ENCODE data around the gene NYAP2. TPM values are rescaled to one million over a fixed set of nuclear protein-coding genes. Genes with fewer than 3 reads are reported as not detected.

The NYAP2 gene
- total RNA-seq, 2 donors from 2014 or later, result not detected

DNA sequence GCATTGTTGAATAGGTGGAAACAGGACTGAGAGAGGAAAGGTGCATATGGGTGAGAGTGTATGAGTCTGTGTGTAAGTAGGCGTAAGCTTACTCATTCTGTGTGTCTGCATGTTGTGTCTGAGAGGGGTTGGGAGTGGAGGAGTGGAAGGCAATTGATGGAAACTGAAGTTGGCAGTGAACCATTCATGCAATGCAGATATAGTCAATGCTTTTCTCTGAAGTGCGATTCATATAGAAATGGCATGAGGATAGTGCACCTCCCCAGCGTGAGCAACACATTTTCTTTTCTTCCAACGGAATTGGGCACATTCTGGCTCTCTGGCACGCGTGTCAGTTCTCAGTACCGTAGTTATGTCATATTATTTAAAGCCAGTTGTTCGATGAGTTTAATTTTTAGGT lies 250.5 kb downstream of the NYAP2 start:
- H3K4me3 Mint-ChIP-seq, result no peak overlapping the region
- H3K4me1 Mint-ChIP-seq (ENCODE audit: low read depth in 2 of 2), result no peaks in the 10 kb centered on the region
- no peak overlapping the region for H3K27ac Mint-ChIP-seq
- no peaks in the 10 kb centered on the region for H3K36me3 Mint-ChIP-seq
- peaks cover 5 to 9% of the 10 kb centered on the region in 2 donors for H3K27me3 Mint-ChIP-seq
- peaks cover 3% of the 10 kb centered on the region for H3K9me3 Mint-ChIP-seq
- no peak for ATAC-seq
- no peak for DNase-seq (ENCODE audit: low spot score)

DNA sequence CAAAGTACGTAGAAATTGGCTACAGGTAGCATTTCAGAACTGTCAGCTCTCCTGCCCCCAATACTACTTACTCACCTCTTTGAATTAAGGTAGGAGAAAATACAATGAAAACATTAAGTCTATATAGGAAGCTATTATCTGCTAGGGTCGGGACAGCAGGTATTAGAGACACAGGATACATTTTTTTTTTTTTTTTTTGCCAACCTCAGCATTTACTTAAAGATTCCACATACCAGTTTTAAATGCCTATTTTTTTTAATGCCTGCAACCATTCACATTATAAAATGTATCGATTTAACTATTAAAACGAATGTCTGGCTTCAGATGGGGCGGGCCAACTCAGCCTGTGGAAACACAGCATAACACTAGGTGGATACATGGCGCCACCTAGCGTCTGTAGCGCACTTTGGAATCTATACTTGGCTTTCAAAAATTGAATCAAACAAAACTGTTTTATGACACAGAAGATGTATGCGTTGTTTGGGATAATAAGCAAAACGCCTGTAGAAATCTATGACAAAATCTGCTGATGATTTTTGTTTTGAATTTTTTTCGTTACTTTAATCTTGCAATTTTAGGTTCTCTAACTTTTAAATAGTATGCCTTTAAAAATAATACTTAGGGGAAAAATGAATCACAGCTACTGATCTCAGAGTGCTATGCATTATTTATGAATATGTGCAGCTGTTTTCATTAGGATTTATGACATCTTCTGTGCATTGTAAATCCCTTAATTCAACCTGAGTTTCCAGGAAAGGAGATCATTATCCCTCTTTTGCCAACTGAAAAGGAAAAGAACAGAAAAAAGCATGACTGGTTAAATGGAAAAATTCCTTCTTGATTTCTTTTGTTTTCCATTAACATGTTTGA lies 261.0 kb downstream of the NYAP2 start:
- H3K27me3 Mint-ChIP-seq, result peaks cover 18 to 38% of the 10 kb centered on the region in 2 donors
- ATAC-seq, result peak; percentile 59 to 73
- H3K27ac Mint-ChIP-seq, result no peak overlapping the region

DNA sequence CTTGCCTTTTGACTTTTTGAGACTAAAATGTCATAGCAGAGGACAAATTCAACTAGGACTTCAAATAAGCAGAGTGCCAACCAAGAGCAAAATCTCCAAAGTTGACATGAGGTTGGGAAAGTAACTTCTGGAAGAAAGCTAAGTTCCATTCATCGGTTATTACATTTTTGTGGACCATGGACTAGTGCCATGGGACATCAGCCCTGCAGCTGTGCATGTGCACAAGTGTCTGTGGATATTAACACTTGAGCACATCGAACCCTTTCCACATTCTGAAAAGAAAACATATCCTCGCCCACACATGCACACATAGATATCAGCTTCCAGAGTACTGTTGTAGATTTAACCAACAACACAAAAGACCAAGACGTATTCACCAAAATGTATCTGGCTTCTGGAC lies 262.6 kb downstream of the NYAP2 start:
- ATAC-seq (no peak), DNase-seq (ENCODE audit: low spot score) (no peak)
- H3K9me3 Mint-ChIP-seq, result no peaks in the 10 kb centered on the region
- H3K4me1 Mint-ChIP-seq (ENCODE audit: low read depth in 2 of 2), result no peaks in the 10 kb centered on the region
- H3K27me3 Mint-ChIP-seq, result peaks cover 13 to 34% of the 10 kb centered on the region in 2 donors
- no peak overlapping the region for H3K4me3 Mint-ChIP-seq
- no peak overlapping the region for H3K27ac Mint-ChIP-seq
- no peaks in the 10 kb centered on the region for H3K36me3 Mint-ChIP-seq

More for the DNA sequence above, 261.0 kb downstream of the NYAP2 start:
- DNase-seq (ENCODE audit: low spot score), result peak; percentile 70
- Mint-ChIP-seq H3K36me3 (no peaks in the 10 kb centered on the region), H3K4me3 (no peak overlapping the region), H3K9me3 (no peaks in the 10 kb centered on the region), H3K4me1 (ENCODE audit: low read depth in 2 of 2) (no peaks in the 10 kb centered on the region)

DNA sequence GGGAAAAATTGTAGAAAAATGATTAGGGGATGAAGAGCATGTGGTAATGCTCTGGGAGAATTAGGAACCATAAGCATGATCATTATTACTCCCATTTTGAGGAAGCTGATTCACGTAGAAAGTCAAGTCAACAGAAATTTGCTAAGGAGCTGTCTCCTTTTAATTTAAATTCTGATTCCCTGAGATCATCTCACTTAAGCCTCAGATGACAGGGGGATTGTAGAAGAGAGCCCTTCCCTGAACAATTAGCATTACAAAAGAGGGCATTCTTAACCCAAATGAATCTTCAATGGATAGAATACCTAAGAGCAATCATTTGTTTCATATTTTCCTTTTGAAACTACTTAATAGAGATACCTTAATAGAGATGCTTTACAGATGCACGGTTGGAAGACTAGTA lies 267.9 kb downstream of the NYAP2 start:
- DNase-seq (ENCODE audit: low spot score), result no peak
- ATAC-seq, result no peak
- H3K9me3 Mint-ChIP-seq, result no peaks in the 10 kb centered on the region
- peaks cover 15 to 27% of the 10 kb centered on the region in 2 donors for H3K27me3 Mint-ChIP-seq
- H3K27ac Mint-ChIP-seq, result no peak overlapping the region
- H3K36me3 Mint-ChIP-seq, result no peaks in the 10 kb centered on the region
- H3K4me3 Mint-ChIP-seq, result no peak overlapping the region
- H3K4me1 Mint-ChIP-seq (ENCODE audit: low read depth in 2 of 2), result no peaks in the 10 kb centered on the region

DNA sequence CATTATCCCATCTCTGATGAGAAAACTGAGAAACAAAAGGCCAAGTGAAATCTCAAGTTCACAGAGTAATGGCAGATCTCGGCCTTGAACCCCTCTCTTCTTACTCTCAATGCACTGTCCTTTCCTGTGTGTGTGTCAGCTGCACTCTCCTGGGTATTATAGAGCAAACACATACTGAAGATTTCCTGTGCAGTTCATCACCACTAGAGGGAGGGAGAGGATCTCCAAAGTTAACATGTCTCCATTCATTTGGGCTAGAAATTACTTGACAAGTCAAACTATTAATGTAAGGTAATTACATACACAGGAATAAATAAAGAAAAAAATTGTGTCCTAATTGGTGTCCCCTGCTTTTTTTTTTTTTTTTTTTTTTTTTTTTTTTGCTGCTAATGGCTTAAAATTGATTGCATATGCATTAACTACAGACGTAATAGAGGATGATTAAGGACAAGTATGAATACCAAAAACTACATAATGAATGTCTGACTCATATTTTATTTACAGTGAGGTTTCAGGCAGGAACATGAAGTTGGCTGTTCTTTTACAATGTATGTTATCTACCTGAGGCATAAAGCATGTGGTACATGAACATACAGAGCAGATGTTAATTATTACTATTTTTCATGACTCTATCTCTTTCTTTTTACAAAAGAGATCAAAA lies 269.2 kb downstream of the NYAP2 start:
- no peaks in the 10 kb centered on the region for H3K9me3 Mint-ChIP-seq
- H3K4me3 Mint-ChIP-seq, result no peak overlapping the region
- H3K27ac Mint-ChIP-seq, result no peak overlapping the region
- ATAC-seq (peak in 1 of 2 donors; percentile 43), DNase-seq (ENCODE audit: low spot score) (no peak)
- peaks cover 12 to 23% of the 10 kb centered on the region in 2 donors for H3K27me3 Mint-ChIP-seq
- no peaks in the 10 kb centered on the region for H3K36me3 Mint-ChIP-seq
- H3K4me1 Mint-ChIP-seq (ENCODE audit: low read depth in 2 of 2), result no peaks in the 10 kb centered on the region

DNA sequence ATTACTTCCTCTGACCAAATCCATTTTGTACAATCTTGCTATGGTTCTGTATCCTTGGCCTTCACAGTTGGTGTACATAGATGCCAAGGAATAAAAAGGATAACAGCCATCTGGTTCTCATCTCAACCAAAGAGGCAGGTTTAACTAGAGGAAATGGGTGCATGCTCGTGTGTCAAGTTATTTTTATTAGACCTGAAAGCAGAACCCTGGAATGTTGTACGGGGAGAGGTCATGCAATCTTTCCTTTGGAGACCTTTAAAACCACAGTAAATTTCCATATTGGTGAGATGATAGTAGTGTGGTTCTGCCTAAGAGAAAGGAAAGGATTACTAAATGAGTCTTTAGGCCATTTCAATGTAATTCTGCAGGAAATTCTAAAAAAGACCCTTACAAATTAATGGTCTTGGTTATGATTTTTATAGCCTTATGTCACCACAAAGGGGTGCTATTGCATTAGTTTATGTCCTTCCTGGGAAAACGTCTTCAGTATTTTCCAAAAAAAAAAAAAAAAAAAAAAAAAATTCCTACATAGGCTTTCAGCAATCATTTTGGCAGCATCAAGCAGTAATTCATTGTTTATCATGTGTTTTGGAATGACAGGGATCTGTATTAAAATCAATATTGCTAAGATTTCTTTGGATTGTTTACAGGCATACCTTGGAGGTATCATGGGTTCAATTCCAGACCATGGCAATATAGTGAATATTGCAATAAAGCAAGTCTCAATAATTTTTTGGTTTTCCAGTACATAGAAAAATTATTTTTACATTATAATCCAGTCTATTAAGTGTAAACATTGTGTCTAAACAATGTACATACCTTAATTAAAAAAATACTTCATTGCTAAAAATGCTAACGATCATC lies 270.8 kb downstream of the NYAP2 start:
- H3K4me3 Mint-ChIP-seq, result no peak overlapping the region
- no peak for ATAC-seq
- H3K27me3 Mint-ChIP-seq, result peaks cover 9 to 26% of the 10 kb centered on the region in 2 donors

GRCh38 chr2:225678792-225679191 lies 279.3 kb downstream of the NYAP2 start:
- Mint-ChIP-seq H3K9me3 (no peaks in the 10 kb centered on the region), H3K27me3 (peaks cover 3 to 40% of the 10 kb centered on the region in 2 donors), H3K4me1 (ENCODE audit: low read depth in 2 of 2) (no peaks in the 10 kb centered on the region), H3K27ac (no peak overlapping the region), H3K36me3 (no peaks in the 10 kb centered on the region), H3K4me3 (no peak overlapping the region)
- DNase-seq (ENCODE audit: low spot score), result no peak
- no peak for ATAC-seq

More for the DNA sequence above, 270.8 kb downstream of the NYAP2 start:
- Mint-ChIP-seq H3K9me3 (no peaks in the 10 kb centered on the region), H3K36me3 (no peaks in the 10 kb centered on the region), H3K27ac (no peak overlapping the region), H3K4me1 (ENCODE audit: low read depth in 2 of 2) (no peaks in the 10 kb centered on the region)
- no peak for DNase-seq (ENCODE audit: low spot score)

- Mint-ChIP-seq H3K27me3 (peaks cover 3 to 24% of the 10 kb centered on the region in 2 donors), H3K4me3 (no peak overlapping the region), H3K27ac (no peak overlapping the region), H3K36me3 (no peaks in the 10 kb centered on the region), H3K4me1 (ENCODE audit: low read depth in 2 of 2) (no peaks in the 10 kb centered on the region), H3K9me3 (no peaks in the 10 kb centered on the region)
- DNase-seq (ENCODE audit: low spot score) (no peak), ATAC-seq (no peak)
Measured at GRCh38 chr2:225683258-225683657, 283.7 kb downstream of the NYAP2 start.

DNA sequence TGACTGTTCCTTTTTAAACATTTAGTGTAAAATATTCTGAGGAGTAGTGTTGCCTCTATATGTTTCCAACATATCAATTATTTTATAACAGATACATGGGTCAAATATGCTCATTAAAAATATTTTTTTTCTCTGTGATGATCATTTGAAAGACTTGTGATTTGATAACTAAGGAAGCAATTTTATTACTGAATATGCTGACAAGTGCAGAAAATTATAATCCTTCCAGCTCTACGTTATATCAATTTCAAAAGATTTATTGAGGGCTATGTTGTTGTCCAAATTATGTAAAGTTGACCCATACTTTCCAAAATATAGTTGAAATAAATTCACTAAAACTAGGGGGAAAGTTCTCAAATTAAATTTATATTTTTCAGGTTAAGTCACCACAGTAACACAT lies 290.6 kb downstream of the NYAP2 start:
- DNase-seq (ENCODE audit: low spot score) (no peak), ATAC-seq (no peak)
- Mint-ChIP-seq H3K27me3 (peaks cover 0 to 2% of the 10 kb centered on the region in 2 donors), H3K27ac (no peak overlapping the region), H3K36me3 (no peaks in the 10 kb centered on the region), H3K9me3 (no peaks in the 10 kb centered on the region), H3K4me3 (no peak overlapping the region), H3K4me1 (ENCODE audit: low read depth in 2 of 2) (no peaks in the 10 kb centered on the region)

GRCh38 chr2:225691711-225692110 lies 292.2 kb downstream of the NYAP2 start:
- no peak for ATAC-seq
- Mint-ChIP-seq H3K27ac (no peak overlapping the region), H3K36me3 (no peaks in the 10 kb centered on the region)

DNA sequence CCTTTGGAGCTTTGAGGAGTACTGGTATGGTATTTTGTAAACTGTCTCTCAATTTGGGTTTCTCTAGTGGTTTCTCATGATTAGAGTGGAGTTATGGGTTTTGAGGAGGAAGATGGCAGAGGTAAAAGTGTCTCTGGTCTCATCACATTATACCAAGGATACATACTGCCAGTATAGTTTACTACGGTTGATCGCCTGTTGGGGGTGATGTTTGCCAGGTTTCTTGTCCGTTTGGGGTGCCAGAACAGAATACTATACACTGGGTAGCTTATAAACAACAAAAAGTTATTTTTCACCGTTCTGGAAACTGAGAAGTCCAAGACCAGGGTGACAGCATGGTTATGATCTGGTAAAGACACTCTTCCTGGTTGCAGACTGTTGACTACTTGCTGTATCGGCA lies 293.7 kb downstream of the NYAP2 start:
- H3K36me3 Mint-ChIP-seq, result no peaks in the 10 kb centered on the region
- peaks cover 0 to 2% of the 10 kb centered on the region in 2 donors for H3K27me3 Mint-ChIP-seq

More at GRCh38 chr2:225691711-225692110, 292.2 kb downstream of the NYAP2 start:
- peaks cover 0 to 2% of the 10 kb centered on the region in 2 donors for H3K27me3 Mint-ChIP-seq
- H3K4me1 Mint-ChIP-seq (ENCODE audit: low read depth in 2 of 2), result no peaks in the 10 kb centered on the region
- H3K9me3 Mint-ChIP-seq, result no peaks in the 10 kb centered on the region
- H3K4me3 Mint-ChIP-seq, result no peak overlapping the region
- no peak for DNase-seq (ENCODE audit: low spot score)

DNA sequence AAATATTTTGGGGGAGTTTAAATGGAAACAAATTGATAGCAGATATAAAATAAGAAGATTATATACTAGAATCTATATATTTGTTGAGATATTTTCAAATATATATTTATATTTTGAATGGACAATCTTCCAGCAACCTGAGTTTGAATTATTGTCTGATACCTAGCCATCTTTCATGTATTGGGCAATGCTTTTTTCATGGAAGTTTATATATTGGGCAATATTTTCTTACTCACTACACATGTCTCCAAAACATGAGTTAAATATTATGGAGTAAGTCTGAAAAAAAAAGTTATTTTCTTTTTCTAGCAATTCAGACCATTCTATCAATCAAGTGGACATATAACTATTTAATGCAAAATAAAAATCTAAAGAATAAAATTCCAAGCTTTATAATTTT lies 295.2 kb downstream of the NYAP2 start:
- DNase-seq (ENCODE audit: low spot score), result no peak
- Mint-ChIP-seq H3K9me3 (no peaks in the 10 kb centered on the region), H3K27me3 (peaks cover 0 to 2% of the 10 kb centered on the region in 2 donors), H3K4me3 (no peak overlapping the region), H3K4me1 (ENCODE audit: low read depth in 2 of 2) (no peaks in the 10 kb centered on the region), H3K36me3 (no peaks in the 10 kb centered on the region), H3K27ac (no peak overlapping the region)
- no peak for ATAC-seq

More for the DNA sequence above, 293.7 kb downstream of the NYAP2 start:
- H3K4me1 Mint-ChIP-seq (ENCODE audit: low read depth in 2 of 2), result no peaks in the 10 kb centered on the region
- ATAC-seq (no peak), DNase-seq (ENCODE audit: low spot score) (no peak)
- H3K9me3 Mint-ChIP-seq, result no peaks in the 10 kb centered on the region
- no peak overlapping the region for H3K4me3 Mint-ChIP-seq
- H3K27ac Mint-ChIP-seq, result no peak overlapping the region

DNA sequence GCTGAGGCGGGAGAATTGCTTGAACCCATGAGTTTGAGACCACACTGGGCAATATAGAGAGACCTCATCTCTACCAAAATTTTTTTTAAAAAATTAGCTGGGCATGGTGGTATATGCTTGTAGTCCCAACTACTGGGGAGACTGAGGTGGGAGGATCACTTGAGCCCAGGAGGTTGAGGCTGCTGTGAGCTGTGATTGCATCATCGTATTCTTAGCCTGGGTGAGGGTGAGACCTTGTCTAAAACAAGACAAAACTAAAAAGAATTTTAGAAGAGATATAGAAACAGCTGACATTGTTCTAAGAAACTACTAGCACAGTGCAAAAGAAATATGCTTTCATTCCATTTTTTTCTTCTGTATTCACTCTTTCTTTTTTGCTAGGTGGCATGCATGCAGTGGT lies 298.4 kb downstream of the NYAP2 start:
- no peak for ATAC-seq
- Mint-ChIP-seq H3K27me3 (no peaks in the 10 kb centered on the region), H3K27ac (no peak overlapping the region), H3K4me1 (ENCODE audit: low read depth in 2 of 2) (no peaks in the 10 kb centered on the region), H3K9me3 (no peaks in the 10 kb centered on the region), H3K4me3 (no peak overlapping the region), H3K36me3 (no peaks in the 10 kb centered on the region)
- no peak for DNase-seq (ENCODE audit: low spot score)
